ENCODE measurements around the gene FZD10.

DNA sequence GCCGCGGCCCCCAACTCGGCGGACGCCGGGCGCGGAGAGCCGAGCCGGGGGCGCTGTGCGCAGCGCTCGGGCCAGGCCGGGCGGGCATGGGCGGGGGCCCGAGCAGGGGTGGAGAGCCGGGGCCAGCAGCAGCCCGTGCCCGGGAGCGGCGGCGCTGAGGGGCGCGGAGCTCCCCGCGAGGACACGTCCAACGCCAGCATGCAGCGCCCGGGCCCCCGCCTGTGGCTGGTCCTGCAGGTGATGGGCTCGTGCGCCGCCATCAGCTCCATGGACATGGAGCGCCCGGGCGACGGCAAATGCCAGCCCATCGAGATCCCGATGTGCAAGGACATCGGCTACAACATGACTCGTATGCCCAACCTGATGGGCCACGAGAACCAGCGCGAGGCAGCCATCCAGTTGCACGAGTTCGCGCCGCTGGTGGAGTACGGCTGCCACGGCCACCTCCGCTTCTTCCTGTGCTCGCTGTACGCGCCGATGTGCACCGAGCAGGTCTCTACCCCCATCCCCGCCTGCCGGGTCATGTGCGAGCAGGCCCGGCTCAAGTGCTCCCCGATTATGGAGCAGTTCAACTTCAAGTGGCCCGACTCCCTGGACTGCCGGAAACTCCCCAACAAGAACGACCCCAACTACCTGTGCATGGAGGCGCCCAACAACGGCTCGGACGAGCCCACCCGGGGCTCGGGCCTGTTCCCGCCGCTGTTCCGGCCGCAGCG, 639 bp downstream of the FZD10 start:
- no peak for TF ChIP-seq POLR2AphosphoS5 (IDR thresholded peaks at IDR 0.05; ENCODE audit: borderline replicate concordance, low read depth, low read length)
- TF ChIP-seq EZH2 (IDR thresholded peaks at IDR 0.05), result no peak
- TF ChIP-seq FOXP2 (optimal IDR thresholded peaks at IDR 0.05; ENCODE audit: control extremely low read depth, extremely low read length, insufficient read depth), result no peak

Measured in SK-N-MC (cell line).